ENCODE results near the gene TTLL11.

TTLL11 gene

DNA sequence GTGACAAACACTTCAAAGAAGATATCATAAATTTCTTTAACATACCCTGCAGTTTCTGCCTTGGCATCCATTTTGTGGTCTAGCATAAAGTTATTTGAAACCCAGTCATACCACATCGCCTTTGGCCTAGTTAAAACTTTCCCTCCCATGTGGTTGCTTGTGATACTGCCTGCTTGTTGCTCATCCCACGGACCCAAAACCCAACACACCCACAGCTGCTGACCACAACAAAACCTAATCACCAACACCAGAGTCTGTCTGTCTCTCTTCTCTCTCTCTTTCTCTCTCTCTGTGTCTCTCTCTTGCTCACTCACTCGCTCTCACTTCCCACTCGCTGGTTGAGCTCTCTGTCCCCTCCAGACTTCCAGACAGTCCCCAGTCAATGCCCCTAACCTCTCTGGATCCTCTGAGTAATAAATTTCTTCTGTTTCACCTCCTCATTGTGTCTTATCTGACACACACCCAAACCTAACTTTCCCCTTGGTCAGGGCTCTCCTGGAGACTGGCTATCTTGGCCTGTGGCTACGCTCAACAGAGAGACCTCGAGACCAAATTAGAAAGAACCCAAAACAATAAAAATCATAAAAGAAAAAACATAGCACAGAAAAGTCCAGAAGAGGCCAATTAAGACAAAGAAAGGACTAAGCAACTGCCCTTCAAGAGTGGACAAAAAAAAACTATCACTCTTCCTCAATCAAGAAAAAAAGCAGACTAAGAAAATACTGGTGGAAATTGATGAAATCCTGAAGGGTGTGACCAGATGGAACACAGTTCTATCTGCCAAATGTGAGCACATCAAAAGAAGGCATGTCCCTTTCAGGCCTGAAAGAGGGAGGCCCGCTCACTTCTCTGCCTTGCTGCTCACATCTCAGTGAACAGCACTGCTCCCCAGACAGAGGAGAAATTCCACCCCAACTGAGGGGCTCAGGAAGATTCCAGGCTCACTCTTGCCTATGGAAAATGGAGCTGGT, 41.5 kb downstream of the TTLL11 start:
- no peak for DNase-seq (ENCODE audit: low read depth)

DNA sequence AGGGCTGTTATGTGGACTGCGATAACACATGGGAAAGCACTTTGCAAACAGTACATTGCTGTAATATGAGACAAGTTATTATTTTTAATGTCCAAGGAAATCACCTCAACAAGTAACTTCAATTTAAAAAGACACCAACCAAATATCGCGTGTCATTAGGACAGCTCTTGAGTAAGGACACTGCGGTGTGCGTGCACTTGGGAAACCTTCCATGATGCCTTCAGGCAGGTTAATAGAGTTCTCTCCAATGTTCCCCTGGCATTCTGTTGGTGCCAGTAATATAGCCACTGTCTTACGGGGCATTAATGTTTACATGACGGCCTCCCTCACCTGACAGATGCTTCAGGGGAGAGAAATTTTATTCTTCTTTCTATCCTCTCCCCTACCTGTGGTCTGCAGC, 42.9 kb downstream of the TTLL11 start:
- DNase-seq (ENCODE audit: low read depth), result no peak

DNA sequence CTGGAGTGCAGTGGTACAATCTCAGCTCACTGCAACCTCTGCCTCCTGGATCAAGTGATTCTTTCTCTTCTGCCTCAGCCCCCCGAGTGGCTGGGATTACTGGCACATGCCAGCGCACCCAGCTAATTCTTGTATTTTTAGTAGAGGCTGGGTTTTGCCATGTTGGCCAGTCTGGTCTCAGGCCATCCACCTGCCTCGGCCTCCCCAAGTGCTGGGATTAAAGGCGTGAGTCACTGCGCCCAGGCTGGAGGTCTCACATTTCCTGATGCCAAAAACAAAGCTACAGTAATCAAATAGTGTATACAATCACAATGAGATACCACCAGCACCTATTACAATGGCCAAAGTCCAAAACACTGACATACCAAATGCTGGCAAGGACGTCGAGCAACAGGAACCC, 51.1 kb downstream of the TTLL11 start:
- no peak for DNase-seq (ENCODE audit: low read depth)

GRCh38 chr9:122040561-122041242, 52.4 kb downstream of the TTLL11 start:
- no peak for DNase-seq (ENCODE audit: low read depth)

GRCh38 chr9:122039234-122039633, 53.9 kb downstream of the TTLL11 start:
- no peak for DNase-seq (ENCODE audit: low read depth)

DNA sequence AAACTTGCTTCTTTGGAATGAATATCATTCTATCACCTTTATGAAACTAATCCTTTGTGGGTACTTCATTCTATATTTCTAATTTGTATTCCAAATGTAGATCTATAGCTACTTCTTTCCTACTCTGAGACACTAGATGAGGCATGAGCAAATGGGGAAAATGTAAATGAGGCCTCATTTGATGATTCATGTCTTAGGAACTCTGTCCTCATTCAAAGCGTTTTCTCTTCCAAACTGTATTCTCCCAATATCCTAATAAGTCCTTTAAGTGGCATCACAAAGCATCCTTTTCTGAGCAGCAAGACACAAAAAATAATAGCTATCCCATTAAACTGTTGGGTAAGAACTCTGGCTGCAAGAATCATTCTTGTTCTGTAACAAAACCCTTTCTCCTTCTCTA, 56.1 kb downstream of the TTLL11 start:
- DNase-seq (ENCODE audit: low read depth), result peak; percentile 22

DNA sequence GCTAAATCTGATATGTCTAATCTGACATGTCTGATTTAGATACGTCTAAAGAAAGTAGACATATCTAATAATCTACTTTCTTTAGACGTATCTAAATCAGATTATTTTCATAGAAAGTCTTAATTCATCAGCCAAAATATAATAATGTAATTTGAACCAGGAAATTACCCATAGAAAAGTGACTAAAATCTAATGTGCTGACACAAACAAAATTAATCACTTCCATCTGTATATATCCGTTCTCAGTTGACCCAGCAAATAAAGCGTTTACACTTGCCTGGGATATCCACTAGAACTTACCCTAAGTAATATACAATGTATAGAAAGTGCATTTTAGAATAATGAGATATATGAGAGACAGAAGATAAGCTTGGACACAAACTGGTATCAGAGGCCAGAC, 56.7 kb downstream of the TTLL11 start:
- DNase-seq (ENCODE audit: low read depth), result no peak

DNA sequence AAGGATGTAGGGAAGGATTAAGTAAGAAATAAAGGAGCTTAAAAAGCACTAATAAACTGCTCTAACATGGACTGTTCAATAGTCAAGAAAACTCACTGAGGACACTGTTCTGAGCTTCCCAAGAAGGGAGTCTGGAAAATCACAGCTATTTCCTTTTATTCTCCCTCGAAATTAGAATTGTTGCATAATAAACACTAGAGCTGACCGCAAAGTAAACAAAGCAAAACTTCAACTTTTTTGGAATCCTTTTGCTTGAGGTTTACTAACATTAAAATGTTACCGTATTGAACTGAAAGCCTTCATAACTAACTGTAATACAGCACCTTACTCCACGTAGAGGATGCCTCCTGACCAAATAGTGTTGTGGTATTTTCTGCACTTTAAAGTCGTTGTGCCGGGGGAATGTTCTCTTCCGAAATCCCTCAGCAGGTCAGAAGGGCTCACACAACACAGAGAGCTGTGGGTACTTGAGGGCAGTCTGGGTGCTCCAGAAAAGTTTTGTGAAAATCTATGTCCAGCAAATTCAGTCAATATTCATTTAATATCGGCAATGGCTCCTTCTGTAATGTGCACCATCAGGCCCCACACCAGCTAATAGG, 59.2 kb downstream of the TTLL11 start:
- DNase-seq (ENCODE audit: low read depth), result no peak

DNA sequence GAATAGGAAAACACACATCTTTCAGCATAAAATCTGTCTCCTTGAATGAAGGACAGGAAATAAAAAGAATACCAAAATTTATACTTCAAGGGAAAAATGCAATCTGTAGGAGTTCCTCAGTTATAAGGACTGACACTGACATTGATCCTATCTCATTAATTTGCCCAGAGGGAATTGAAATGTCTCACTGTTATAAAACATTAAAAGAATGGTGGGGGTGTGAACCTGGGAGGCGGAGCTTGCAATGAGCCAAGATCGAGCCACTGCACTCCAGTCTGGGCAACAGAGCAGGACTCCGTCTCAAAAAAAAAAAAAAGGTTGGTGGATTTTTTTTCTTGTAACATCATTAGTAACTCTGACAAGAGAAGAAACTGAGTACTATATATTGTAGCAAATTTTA, 60.8 kb downstream of the TTLL11 start:
- DNase-seq (ENCODE audit: low read depth), result no peak

GRCh38 chr9:122031776-122032175, 61.3 kb downstream of the TTLL11 start:
- no peak for DNase-seq (ENCODE audit: low read depth)

DNA sequence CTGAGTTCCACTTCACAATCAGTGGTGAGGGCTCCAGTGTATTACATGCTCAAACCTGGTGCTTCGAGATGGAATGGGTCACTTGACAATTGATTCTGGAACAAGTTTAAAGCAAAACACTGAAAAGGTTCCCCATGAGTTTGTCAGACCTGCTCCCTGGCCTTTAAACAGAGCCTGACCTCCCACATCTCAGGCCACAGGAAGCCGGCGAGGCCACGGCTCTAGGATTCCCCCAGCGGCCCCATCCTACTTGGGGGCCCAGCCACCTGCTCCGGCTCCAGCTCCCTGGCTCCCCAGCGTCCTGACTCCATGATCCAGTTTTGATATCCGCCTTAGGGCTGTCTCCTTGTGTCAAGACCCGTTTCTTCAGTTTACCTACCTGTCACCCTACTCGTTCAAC, 62.0 kb downstream of the TTLL11 start:
- DNase-seq (ENCODE audit: low read depth), result no peak

DNA sequence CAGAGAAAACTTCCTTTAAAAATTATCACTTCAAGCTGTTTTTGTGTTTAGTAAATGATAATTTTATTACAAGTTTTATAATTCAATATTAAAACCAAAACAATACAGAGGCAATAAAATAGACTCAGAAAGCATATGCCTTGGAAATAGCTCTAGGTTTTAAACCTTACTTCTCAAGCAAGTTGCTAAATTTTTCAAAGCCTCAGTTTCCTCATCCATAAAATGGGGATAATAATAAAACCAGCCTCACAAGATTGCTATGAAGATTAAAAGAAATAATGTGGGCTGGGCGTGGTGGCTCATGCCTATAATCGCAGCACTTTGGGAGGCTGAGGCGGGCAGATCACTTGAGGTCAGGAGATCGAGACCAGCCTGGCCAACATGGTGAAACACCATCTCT, 62.8 kb downstream of the TTLL11 start:
- no peak for DNase-seq (ENCODE audit: low read depth)

DNA sequence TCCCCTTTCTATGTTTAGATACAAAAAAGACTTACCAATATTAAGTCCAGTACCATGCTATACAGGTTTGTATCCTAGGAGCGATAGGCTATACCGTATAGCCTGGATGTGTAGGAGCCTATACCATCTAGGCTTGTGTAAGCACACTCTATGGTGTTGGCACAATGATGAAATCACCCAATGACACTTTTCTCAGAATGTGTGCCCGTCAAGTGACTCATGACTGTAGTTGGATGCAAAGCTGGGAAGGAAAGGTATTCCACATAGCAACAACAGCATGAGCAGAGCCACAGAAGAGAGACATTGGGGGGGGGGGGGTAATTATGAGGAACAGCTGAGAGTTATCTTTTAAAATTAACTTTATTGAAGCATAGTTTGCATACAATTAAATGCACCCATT, 63.2 kb downstream of the TTLL11 start:
- no peak for DNase-seq (ENCODE audit: low read depth)

DNA sequence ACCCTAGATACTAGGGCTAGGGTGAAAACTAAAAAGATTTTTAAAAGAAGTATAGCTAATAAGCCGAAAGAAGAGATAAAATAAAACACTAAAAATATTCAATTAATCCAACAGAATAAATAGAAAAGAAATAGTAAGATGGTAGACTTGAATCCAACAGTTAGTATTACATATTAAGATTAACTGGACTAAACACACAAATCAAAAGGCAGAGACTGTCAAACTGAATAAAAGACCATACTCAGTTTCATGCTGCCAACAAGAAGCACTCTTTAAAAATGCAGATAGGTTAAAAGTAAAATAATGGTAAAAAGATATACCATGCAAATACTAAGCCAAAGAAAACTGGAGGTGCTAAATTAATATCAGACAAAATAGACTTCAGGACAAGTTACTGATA, 65.0 kb downstream of the TTLL11 start:
- DNase-seq (ENCODE audit: low read depth), result no peak

- no peak for DNase-seq (ENCODE audit: low read depth)
Measured at GRCh38 chr9:122020398-122020797, 72.7 kb downstream of the TTLL11 start.

GRCh38 chr9:122016744-122017143, 76.4 kb downstream of the TTLL11 start:
- DNase-seq (ENCODE audit: low read depth), result no peak

GRCh38 chr9:122016309-122016708, 76.8 kb downstream of the TTLL11 start:
- no peak for DNase-seq (ENCODE audit: low read depth)

DNA sequence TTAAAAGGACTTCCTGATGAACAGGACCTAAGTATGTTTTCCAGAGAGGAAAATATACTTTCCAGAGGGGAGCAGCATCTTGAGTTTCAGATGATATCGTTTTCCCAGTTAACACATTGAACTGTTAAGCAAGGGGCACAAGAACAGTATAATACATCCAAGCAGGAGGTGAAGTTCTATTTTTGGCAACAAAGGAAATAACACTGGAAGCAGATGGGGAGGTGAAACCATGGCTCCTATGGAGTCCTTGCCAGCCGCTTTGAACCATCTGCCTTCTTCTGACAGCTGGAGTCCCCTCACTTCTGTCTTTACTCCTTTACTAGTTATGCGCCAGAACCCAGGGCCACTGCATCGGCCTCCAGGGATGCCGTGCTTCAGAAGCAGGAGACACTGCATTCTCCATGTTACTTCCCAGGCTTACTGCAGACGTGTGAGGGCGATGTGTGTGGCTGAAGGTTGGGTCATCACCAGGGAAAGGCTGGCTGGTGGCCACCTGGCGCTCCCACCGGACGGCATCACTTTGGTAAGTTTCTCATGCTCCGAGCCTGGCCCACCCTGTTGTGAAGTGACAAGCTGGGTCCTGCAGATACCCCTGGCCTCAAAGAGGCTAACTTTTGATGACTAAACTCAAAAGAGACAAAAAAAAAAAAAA, 77.8 kb downstream of the TTLL11 start:
- DNase-seq (ENCODE audit: low read depth), result no peak

DNA sequence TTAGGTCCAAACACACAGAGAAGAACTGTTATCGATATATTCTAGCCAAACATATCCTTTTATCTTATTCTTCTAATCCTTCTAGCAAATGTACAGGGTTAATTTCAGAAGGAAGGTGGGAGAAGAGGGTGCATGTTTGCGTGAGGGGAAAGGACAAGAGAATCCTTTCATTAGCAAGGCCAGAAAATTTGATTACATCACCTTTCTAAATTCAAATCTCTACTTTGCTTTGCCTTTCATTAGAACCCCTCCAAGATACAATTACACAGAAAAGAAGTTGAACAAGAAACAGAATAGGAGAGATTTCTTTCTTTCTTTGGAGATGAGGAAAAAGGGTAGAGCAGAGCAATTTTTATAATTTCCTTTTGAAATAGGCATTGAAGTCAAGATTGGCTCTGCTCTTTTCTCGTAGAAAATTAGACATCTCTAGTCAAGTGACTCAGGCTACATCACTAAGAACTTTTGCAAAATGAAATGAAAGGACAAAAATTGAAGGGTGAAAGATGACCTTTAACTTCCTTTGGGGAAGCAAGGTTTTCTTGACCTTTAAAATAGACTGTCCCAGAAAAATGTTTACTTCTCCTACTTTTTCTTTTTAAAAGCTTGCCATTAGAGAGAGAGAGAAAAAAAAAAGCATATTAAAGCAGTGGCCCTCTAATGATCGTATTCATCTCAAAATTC, 81.2 kb downstream of the TTLL11 start:
- no peak for DNase-seq (ENCODE audit: low read depth)

DNA sequence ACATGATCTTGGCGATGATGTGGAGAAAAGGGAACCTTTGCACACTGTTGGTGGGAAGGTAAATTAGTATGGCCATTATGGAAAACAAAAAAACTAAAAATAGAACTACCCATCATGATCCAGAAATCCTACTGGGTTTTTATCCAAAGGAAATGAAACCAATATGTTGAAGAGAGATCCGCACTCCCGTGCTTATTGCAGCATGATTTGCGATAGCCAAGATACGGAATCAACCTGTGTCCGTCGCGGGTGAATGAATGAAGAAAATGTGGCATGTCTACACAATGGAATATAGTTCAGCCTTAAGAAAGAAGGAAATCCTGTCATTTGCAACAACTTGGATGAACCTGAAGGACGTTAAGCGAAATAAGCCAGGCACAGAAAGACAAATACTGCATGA, 84.5 kb downstream of the TTLL11 start:
- no peak for DNase-seq (ENCODE audit: low read depth)

DNA sequence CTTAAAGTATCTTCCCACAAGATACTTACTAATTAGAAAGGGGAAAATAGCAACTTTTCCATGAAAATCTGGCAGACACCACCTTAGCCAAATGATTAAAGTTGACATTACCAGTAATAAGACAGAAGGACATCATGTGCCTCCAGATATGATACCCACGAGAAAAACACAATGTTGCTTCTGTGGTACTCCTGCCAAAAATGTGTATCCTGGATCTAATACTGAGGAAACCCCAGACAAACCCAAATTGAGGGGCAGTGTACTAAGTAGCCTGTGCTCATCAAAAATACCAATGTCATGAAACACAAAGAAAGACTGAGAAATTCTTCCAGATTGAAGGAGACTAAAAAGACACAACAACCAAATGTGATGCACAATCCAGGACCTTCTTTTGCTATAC, 85.3 kb downstream of the TTLL11 start:
- DNase-seq (ENCODE audit: low read depth), result no peak

GRCh38 chr9:122005597-122005996, 87.5 kb downstream of the TTLL11 start:
- no peak for DNase-seq (ENCODE audit: low read depth)

Measured in HS-5 (cell line).